ENCODE data around the gene RREB1. TPM values are rescaled to one million over a fixed set of nuclear protein-coding genes. Genes with fewer than 3 reads are reported as not detected.

The RREB1 gene
- total and polyA plus RNA-seq, 2 experiments from 2014 or later: 8.5 to 25.5 TPM

- H3K9me3 Mint-ChIP-seq: no peaks in the 10 kb centered on the region
- peaks cover 84% of the 10 kb centered on the region for H3K79me2 ChIP-seq (replicated peaks; ENCODE audit: insufficient read depth)
- H3K4me1 Mint-ChIP-seq: peaks cover 86% of the 10 kb centered on the region
- no peaks in the 10 kb centered on the region for H4K20me1 ChIP-seq (replicated peaks; ENCODE audit: insufficient read depth)
- H2AFZ ChIP-seq: no peak overlapping the region
- no peak overlapping the region for H3K4me2 ChIP-seq
- H3K4me3 ChIP-seq: no peak overlapping the region
- no peak overlapping the region for H3K27ac Mint-ChIP-seq
- no peaks in the 10 kb centered on the region; the same call in 2 of the 3 replicates for H3K36me3 Mint-ChIP-seq (ENCODE audit: low read depth)
- H3K4me1 ChIP-seq (ENCODE audit: insufficient read depth): peaks cover 54% of the 10 kb centered on the region
- H3F3A ChIP-seq (replicated peaks; ENCODE audit: low read depth): no peaks in the 10 kb centered on the region
- TF ChIP-seq EZH2phosphoT487 (IDR thresholded peaks at IDR 0.05; ENCODE audit: unreplicated experiment) (no peak), ZNF114 (CRISPR knock-in tag; IDR thresholded peaks at IDR 0.05) (no peak), EZH2 (IDR thresholded peaks at IDR 0.05; ENCODE audit: low read depth, unreplicated experiment) (no peak), ETS1 (IDR thresholded peaks at IDR 0.05) (no peak)
- no peak overlapping the region for H3K27ac ChIP-seq (ENCODE audit: low read depth)
- no peak for ATAC-seq
- peaks cover 8% of the 10 kb centered on the region for H3K27me3 Mint-ChIP-seq (ENCODE audit: insufficient read depth, low read depth, poor library complexity)
- no peaks in the 10 kb centered on the region for H3K27me3 ChIP-seq (ENCODE audit: insufficient read depth)
- no peak overlapping the region for H3K4me3 Mint-ChIP-seq
- DNase-seq (ENCODE audit: low spot score): no peak
- no peaks in the 10 kb centered on the region for H3K36me3 ChIP-seq (ENCODE audit: insufficient read depth)
- H3K9me2 ChIP-seq (ENCODE audit: insufficient read depth): no peaks in the 10 kb centered on the region
Observed at GRCh38 chr6:7154341-7155139, 46.8 kb downstream of the RREB1 start.

- ATAC-seq (peak; percentile 37), DNase-seq (ENCODE audit: low spot score) (peak; percentile 31)
- Histone ChIP-seq H4K20me1 (replicated peaks; ENCODE audit: insufficient read depth) (no peaks in the 10 kb centered on the region), H3K79me2 (replicated peaks; ENCODE audit: insufficient read depth) (peaks cover 90% of the 10 kb centered on the region), H3K4me1 (ENCODE audit: insufficient read depth) (peaks cover 44% of the 10 kb centered on the region), H3K27ac (ENCODE audit: low read depth) (peak overlapping the region; percentile 70), H3F3A (replicated peaks; ENCODE audit: low read depth) (no peaks in the 10 kb centered on the region), H3K9me2 (ENCODE audit: insufficient read depth) (no peaks in the 10 kb centered on the region), H3K4me2 (peak overlapping the region; percentile 36), H2AFZ (no peak overlapping the region), H3K36me3 (ENCODE audit: insufficient read depth) (no peaks in the 10 kb centered on the region), H3K27me3 (ENCODE audit: insufficient read depth) (no peaks in the 10 kb centered on the region), H3K4me3 (no peak overlapping the region)
- Mint-ChIP-seq H3K27me3 (ENCODE audit: insufficient read depth, low read depth, poor library complexity) (peaks cover 4% of the 10 kb centered on the region), H3K36me3 (ENCODE audit: low read depth) (no peaks in the 10 kb centered on the region; the same call in 2 of the 3 replicates), H3K27ac (peak overlapping the region; percentile 68), H3K4me3 (no peak overlapping the region), H3K4me1 (peaks cover 79% of the 10 kb centered on the region), H3K9me3 (no peaks in the 10 kb centered on the region)
- no peak for TF ChIP-seq EZH2 (IDR thresholded peaks at IDR 0.05; ENCODE audit: low read depth, unreplicated experiment)
- TF ChIP-seq NANOG (IDR thresholded peaks at IDR 0.05; ENCODE audit: borderline replicate concordance): no peak
- TF ChIP-seq EZH2phosphoT487 (IDR thresholded peaks at IDR 0.05; ENCODE audit: unreplicated experiment): no peak
- no peak for TF ChIP-seq CTCF (conservative IDR thresholded peaks at IDR 0.05; ENCODE audit: low read depth in 2 of 2)
- no peak for TF ChIP-seq ZNF331 (CRISPR knock-in tag; IDR thresholded peaks at IDR 0.05; ENCODE audit: low read depth)
- no peak for TF ChIP-seq ZNF462 (CRISPR knock-in tag; IDR thresholded peaks at IDR 0.05)
- TF ChIP-seq CREB1 (CRISPR knock-in tag; IDR thresholded peaks at IDR 0.05; ENCODE audit: low read depth): no peak
- no peak for TF ChIP-seq ZNF114 (CRISPR knock-in tag; IDR thresholded peaks at IDR 0.05)
- no peak for TF ChIP-seq STAT1 (IDR thresholded peaks at IDR 0.05; ENCODE audit: unreplicated experiment)
- no peak for TF ChIP-seq POLR2AphosphoS5 (IDR thresholded peaks at IDR 0.05; ENCODE audit: low read depth)
Observed at GRCh38 chr6:7155871-7156579, 48.3 kb downstream of the RREB1 start.

All from GM23338 (cell line).